ENCODE results near the gene NRP2. TPM values are rescaled to one million over a fixed set of nuclear protein-coding genes. Genes with fewer than 3 reads are reported as not detected.
A peak's percentile ranks its signal among the peaks of the same experiment; 100 is the strongest.

The NRP2 gene
- total RNA-seq, 2 donors from 2014 or later: 0.91 to 2.2 TPM

DNA sequence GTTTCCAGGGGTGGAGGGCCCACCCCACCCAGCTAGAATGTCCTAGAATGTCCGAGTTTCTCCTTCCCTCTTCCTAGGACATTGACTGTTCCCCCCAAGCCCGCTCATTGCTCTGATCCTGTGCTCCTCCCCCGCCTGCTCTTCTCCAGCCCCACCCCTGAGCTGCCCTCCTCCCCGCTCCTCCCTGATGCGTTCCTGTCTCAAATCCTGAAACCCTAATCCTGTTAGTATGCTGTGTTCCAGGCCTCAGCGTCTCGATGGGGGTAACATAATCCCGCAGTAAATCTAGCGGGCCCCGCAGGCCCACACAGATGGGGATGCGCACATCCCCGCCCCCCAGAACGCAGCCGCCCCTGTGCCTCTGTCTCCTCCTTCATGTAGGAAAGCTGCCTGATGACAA is 51.3 kb downstream of the NRP2 start:
- no peaks in the 10 kb centered on the region for H3K9me3 Mint-ChIP-seq
- peaks cover 13% of the 10 kb centered on the region for H3K27me3 Mint-ChIP-seq
- no peak overlapping the region for H3K4me3 Mint-ChIP-seq
- no peak for ATAC-seq (replicated peaks)
- H3K4me1 Mint-ChIP-seq: no peaks in the 10 kb centered on the region
- H3K36me3 Mint-ChIP-seq (ENCODE audit: low read depth): no peaks in the 10 kb centered on the region
- H3K27ac Mint-ChIP-seq: no peak overlapping the region

- Mint-ChIP-seq H3K4me1 (no peaks in the 10 kb centered on the region), H3K27me3 (peaks cover 15% of the 10 kb centered on the region), H3K27ac (no peak overlapping the region), H3K4me3 (no peak overlapping the region), H3K36me3 (ENCODE audit: low read depth) (no peaks in the 10 kb centered on the region), H3K9me3 (no peaks in the 10 kb centered on the region)
- no peak for ATAC-seq (replicated peaks)
These were observed 52.2 kb downstream of the NRP2 start for GRCh38 chr2:205734436-205735037.

DNA sequence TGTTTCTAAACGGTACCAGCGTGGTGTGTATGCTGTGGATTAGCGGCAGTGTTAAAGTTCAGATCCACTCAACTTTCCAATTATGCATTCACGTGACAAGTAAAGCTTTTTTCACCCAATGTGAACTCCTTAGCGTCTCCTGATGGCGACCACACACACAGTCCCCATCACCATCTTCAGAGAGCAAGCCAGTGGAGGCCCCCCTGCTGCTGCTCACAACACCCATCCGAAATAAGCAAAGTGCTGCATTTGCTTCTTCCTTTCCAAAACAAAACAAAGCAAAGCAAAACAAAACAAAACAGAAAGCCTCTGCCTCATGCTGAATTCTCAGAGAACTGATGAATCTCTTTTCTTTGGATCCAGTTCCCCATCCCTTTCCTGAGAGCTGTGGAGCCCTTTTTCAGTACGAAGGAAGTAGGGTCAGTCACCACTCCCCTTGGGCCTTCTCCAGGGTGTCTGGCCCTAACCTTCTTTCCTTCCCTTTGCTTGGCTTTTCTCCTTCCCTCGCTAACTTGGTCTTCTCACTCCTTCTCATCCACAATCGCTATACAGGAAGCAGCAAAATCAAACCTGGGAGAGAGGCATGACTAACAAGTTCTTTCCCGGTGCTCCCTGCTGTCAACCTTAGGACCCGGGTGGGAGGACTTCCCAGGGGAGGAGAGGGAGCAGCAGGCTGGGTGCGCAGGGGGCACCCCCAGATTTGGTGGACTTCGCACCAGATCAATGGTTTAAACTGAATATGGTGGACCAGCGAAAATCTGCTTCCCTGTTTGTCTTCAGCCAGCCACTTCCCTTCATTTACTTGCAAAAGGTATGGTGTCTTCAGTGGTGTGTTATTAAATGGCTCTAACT is 56.0 kb downstream of the NRP2 start:
- Mint-ChIP-seq H3K4me1 (no peaks in the 10 kb centered on the region), H3K27ac (no peak overlapping the region), H3K9me3 (no peaks in the 10 kb centered on the region), H3K27me3 (peaks cover 26% of the 10 kb centered on the region), H3K4me3 (no peak overlapping the region), H3K36me3 (ENCODE audit: low read depth) (no peaks in the 10 kb centered on the region)
- ATAC-seq (replicated peaks): no peak

- H3K4me3 Mint-ChIP-seq: no peak overlapping the region
- H3K27me3 Mint-ChIP-seq: peaks cover 21% of the 10 kb centered on the region
- no peak for ATAC-seq (replicated peaks)
- no peaks in the 10 kb centered on the region for H3K9me3 Mint-ChIP-seq
- H3K27ac Mint-ChIP-seq: no peak overlapping the region
- H3K36me3 Mint-ChIP-seq (ENCODE audit: low read depth): no peaks in the 10 kb centered on the region
- no peaks in the 10 kb centered on the region for H3K4me1 Mint-ChIP-seq
These were observed 57.3 kb downstream of the NRP2 start for GRCh38 chr2:205739620-205740019.

DNA sequence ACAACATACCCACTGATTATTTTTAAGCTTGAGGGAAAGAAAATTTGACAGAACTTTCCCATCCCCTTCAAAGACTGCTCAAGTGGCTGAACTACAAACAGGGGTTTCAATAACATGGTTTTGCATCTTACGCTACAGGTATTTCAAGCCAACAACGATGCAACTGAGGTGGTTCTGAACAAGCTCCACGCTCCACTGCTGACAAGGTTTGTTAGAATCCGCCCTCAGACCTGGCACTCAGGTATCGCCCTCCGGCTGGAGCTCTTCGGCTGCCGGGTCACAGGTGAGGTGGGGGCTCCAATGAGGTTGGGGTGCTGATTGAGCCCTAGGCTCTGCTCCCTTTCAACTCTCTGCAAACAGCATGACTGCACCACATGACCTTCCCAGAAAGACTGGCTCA is 58.1 kb downstream of the NRP2 start:
- no peaks in the 10 kb centered on the region for H3K9me3 Mint-ChIP-seq
- no peaks in the 10 kb centered on the region for H3K4me1 Mint-ChIP-seq
- no peak for ATAC-seq (replicated peaks)
- no peak overlapping the region for H3K27ac Mint-ChIP-seq
- H3K27me3 Mint-ChIP-seq: peaks cover 16% of the 10 kb centered on the region
- H3K36me3 Mint-ChIP-seq (ENCODE audit: low read depth): no peaks in the 10 kb centered on the region
- H3K4me3 Mint-ChIP-seq: no peak overlapping the region

- peaks cover 16% of the 10 kb centered on the region for H3K27me3 Mint-ChIP-seq
- no peak overlapping the region for H3K4me3 Mint-ChIP-seq
- no peaks in the 10 kb centered on the region for H3K4me1 Mint-ChIP-seq
- no peaks in the 10 kb centered on the region for H3K9me3 Mint-ChIP-seq
- no peak overlapping the region for H3K27ac Mint-ChIP-seq
- no peak for ATAC-seq (replicated peaks)
- no peaks in the 10 kb centered on the region for H3K36me3 Mint-ChIP-seq (ENCODE audit: low read depth)
These were observed 59.1 kb downstream of the NRP2 start for GRCh38 chr2:205741256-205741978.

DNA sequence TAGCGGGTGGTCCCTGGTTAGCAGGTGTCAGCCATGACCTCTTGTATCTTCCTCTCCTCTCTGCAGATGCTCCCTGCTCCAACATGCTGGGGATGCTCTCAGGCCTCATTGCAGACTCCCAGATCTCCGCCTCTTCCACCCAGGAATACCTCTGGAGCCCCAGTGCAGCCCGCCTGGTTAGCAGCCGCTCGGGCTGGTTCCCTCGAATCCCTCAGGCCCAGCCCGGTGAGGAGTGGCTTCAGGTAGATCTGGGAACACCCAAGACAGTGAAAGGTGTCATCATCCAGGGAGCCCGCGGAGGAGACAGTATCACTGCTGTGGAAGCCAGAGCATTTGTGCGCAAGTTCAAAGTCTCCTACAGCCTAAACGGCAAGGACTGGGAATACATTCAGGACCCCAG is 60.8 kb downstream of the NRP2 start:
- Mint-ChIP-seq H3K4me3 (no peak overlapping the region), H3K27me3 (peaks cover 16% of the 10 kb centered on the region), H3K4me1 (no peaks in the 10 kb centered on the region), H3K36me3 (ENCODE audit: low read depth) (no peaks in the 10 kb centered on the region), H3K27ac (no peak overlapping the region), H3K9me3 (no peaks in the 10 kb centered on the region)
- no peak for ATAC-seq (replicated peaks)

GRCh38 chr2:205744074-205744591 is 61.8 kb downstream of the NRP2 start:
- Mint-ChIP-seq H3K9me3 (no peaks in the 10 kb centered on the region), H3K4me3 (no peak overlapping the region), H3K27ac (no peak overlapping the region), H3K27me3 (peaks cover 16% of the 10 kb centered on the region), H3K36me3 (ENCODE audit: low read depth) (no peaks in the 10 kb centered on the region), H3K4me1 (no peaks in the 10 kb centered on the region)
- ATAC-seq (replicated peaks): no peak

DNA sequence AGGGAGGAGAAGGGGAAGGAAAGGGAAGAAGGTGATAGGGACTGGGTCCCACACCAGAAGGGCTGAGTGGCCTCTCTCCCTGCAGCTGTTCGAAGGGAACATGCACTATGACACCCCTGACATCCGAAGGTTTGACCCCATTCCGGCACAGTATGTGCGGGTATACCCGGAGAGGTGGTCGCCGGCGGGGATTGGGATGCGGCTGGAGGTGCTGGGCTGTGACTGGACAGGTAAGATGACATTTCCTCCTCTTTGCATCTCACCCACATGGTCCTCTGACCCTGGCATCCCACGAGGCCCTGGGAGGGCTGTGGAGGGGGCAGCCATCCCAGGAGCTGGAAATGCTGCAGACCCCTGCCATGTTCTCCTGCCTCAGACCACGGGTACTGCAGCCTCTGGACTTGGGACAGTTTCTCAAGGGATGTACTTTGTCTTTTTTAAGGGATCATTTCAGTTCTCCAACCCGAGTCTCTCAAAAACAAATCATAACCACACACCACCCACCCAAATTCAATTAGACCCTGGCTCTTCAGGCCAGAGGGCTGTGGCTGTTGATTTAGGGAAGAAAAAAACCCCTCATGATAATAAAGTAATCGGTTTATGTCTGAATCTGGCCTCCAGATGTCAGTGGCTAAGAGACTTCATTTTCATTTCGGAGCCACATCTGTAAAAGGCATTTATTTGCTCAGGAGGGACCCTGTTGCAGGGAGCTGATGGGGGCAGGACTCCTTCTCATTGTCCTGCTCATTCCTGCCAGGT is 63.5 kb downstream of the NRP2 start:
- Mint-ChIP-seq H3K9me3 (no peaks in the 10 kb centered on the region), H3K4me1 (no peaks in the 10 kb centered on the region), H3K27me3 (peaks cover 22% of the 10 kb centered on the region), H3K36me3 (ENCODE audit: low read depth) (no peaks in the 10 kb centered on the region), H3K4me3 (no peak overlapping the region), H3K27ac (no peak overlapping the region)
- no peak for ATAC-seq (replicated peaks)

DNA sequence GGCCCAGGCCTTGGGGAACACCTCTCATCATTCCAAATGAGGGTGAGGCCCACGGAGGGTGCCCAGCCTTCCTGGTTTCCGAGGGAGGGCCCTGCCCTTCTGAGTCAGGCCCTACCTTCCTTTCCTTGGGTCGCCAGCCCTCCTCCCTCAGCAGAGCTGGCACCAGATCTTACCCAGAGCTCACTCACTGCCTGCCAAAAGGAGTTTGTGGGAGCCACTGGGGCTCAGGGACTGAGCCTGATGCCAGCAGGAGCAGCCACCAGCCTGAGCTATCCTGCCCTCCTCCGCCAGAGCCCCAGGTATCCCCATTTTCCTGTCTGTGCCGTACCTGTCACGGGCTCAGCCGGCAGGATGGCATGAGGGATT is 64.1 kb downstream of the NRP2 start:
- peaks cover 20% of the 10 kb centered on the region for H3K27me3 Mint-ChIP-seq
- no peaks in the 10 kb centered on the region for H3K4me1 Mint-ChIP-seq
- H3K36me3 Mint-ChIP-seq (ENCODE audit: low read depth): no peaks in the 10 kb centered on the region
- no peaks in the 10 kb centered on the region for H3K9me3 Mint-ChIP-seq
- no peak overlapping the region for H3K27ac Mint-ChIP-seq
- H3K4me3 Mint-ChIP-seq: no peak overlapping the region
- ATAC-seq (replicated peaks): no peak

- Mint-ChIP-seq H3K4me1 (no peaks in the 10 kb centered on the region), H3K27me3 (peaks cover 23% of the 10 kb centered on the region), H3K9me3 (no peaks in the 10 kb centered on the region), H3K36me3 (ENCODE audit: low read depth) (no peaks in the 10 kb centered on the region), H3K27ac (no peak overlapping the region), H3K4me3 (no peak overlapping the region)
- no peak for ATAC-seq (replicated peaks)
These were observed 65.6 kb downstream of the NRP2 start for GRCh38 chr2:205747829-205748386.

- Mint-ChIP-seq H3K36me3 (ENCODE audit: low read depth) (no peaks in the 10 kb centered on the region), H3K27ac (no peak overlapping the region), H3K4me3 (no peak overlapping the region), H3K27me3 (peaks cover 24% of the 10 kb centered on the region), H3K9me3 (no peaks in the 10 kb centered on the region), H3K4me1 (no peaks in the 10 kb centered on the region)
- ATAC-seq (replicated peaks): peak; percentile 70
These were observed 66.3 kb downstream of the NRP2 start for GRCh38 chr2:205748639-205749038.

DNA sequence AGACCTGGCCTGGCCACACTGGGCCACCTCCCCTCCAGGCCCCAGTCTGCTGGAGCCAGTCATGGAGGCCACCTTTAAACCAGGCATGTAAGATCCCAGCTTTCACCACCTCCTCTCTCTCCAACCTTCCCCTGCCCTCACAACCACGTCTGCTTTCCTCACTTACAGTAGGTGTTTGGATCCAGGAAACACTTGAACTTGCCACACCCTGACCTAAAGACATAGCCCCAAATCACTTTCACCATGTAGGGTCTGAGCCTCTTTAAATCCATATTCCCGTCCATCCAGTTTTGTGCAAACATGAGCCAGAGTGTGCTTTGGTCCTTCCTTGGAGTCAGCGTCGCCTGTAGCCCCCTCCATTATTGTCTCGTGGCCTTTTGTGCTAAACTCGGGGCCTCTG is 66.8 kb downstream of the NRP2 start:
- peaks cover 24% of the 10 kb centered on the region for H3K27me3 Mint-ChIP-seq
- H3K9me3 Mint-ChIP-seq: no peaks in the 10 kb centered on the region
- H3K36me3 Mint-ChIP-seq (ENCODE audit: low read depth): no peaks in the 10 kb centered on the region
- H3K4me3 Mint-ChIP-seq: no peak overlapping the region
- H3K4me1 Mint-ChIP-seq: no peaks in the 10 kb centered on the region
- H3K27ac Mint-ChIP-seq: no peak overlapping the region
- ATAC-seq (replicated peaks): no peak

DNA sequence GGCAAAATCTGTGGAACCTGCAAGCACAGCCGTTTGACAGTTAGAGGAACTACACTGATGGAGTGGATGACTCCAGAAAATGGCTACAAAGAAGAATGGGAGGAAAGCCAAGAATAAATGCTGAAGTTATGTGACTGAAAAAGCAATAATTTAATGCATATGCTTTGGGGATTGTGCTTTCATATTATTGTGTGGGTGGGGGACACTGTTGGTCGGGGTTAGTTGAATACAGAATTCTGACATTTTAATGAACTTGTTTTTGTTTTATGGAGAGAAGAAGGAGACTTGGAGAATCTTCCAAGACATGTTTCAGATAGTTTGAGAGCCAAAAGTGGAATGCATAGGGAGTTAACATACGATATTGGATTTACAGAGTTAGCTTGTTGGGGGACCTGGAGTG is 68.5 kb downstream of the NRP2 start:
- Mint-ChIP-seq H3K9me3 (no peaks in the 10 kb centered on the region), H3K27ac (no peak overlapping the region), H3K4me1 (no peaks in the 10 kb centered on the region), H3K36me3 (ENCODE audit: low read depth) (no peaks in the 10 kb centered on the region), H3K27me3 (peaks cover 27% of the 10 kb centered on the region), H3K4me3 (no peak overlapping the region)
- no peak for ATAC-seq (replicated peaks)

All from activated T-helper 17 cell treated with anti-CD3 and anti-CD28 coated beads, Interleukin-2, amount 50 U/mL, for 72 hours (primary cell).